Measurements from ENCODE around the gene CACHD1.

DNA sequence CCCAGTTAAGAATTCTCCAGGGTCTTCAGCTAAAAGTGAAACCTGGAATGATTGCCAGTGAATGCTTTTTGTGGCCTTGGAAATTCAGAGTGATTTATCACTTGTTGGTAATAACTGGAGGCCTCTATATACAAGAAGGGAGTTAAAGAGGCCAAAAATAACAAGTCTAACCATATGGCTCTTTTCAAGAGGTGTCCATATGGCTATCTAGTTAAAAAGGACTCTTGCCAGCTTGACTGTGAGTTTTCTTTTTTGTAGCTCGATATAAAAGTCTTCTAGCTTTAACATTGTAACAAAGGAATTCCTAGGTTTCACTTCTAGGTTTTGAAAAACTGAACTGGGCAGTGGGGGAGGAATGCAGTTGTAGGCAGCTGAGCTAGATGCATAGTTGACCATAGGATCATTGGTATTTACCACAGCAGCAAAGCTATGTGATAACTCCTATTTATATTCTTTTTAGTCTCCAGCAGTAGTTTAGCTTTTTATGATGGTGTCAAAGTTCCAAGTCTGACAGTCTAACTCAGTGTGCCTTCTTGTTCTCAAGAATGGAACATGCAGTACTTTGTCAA is 44.4 kb downstream of the CACHD1 start:
- TF ChIP-seq CEBPB (IDR thresholded peaks at IDR 0.05; ENCODE audit: low read depth, low read length) = no peak
- TF ChIP-seq, protein P1, sequence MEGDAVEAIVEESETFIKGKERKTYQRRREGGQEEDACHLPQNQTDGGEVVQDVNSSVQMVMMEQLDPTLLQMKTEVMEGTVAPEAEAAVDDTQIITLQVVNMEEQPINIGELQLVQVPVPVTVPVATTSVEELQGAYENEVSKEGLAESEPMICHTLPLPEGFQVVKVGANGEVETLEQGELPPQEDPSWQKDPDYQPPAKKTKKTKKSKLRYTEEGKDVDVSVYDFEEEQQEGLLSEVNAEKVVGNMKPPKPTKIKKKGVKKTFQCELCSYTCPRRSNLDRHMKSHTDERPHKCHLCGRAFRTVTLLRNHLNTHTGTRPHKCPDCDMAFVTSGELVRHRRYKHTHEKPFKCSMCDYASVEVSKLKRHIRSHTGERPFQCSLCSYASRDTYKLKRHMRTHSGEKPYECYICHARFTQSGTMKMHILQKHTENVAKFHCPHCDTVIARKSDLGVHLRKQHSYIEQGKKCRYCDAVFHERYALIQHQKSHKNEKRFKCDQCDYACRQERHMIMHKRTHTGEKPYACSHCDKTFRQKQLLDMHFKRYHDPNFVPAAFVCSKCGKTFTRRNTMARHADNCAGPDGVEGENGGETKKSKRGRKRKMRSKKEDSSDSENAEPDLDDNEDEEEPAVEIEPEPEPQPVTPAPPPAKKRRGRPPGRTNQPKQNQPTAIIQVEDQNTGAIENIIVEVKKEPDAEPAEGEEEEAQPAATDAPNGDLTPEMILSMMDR (conservative IDR thresholded peaks at IDR 0.05; ENCODE audit: low read depth, low read length) = no peak
